Measurements from ENCODE around the gene SORBS1. TPM values are rescaled to one million over a fixed set of nuclear protein-coding genes. Genes with fewer than 3 reads are reported as not detected.

Gene SORBS1
- total RNA-seq, 4 donors from 2014 or later: 120 to 1,051 (median 449) TPM

DNA sequence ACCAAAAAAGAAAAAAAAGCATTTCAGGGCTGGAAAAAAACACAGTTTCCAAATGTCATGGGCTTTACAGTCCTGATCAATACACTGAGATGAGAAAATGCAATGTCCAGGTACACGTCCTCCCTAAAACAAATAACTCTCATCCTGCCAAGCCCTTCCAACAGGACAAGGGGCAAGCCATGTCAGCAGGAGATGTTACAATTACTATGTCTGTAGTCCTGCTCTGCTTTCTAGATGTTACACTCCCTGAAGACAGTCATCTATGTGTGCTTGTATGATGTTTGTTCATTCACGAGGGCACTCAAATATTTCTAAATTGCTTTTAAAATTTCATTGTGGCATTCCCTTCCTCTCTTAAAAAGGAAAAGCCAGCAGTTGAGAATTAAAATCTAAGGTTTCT is 103.2 kb downstream of the SORBS1 start:
- DNase-seq (ENCODE audit: low spot score): no peak
- TF ChIP-seq, protein P1, sequence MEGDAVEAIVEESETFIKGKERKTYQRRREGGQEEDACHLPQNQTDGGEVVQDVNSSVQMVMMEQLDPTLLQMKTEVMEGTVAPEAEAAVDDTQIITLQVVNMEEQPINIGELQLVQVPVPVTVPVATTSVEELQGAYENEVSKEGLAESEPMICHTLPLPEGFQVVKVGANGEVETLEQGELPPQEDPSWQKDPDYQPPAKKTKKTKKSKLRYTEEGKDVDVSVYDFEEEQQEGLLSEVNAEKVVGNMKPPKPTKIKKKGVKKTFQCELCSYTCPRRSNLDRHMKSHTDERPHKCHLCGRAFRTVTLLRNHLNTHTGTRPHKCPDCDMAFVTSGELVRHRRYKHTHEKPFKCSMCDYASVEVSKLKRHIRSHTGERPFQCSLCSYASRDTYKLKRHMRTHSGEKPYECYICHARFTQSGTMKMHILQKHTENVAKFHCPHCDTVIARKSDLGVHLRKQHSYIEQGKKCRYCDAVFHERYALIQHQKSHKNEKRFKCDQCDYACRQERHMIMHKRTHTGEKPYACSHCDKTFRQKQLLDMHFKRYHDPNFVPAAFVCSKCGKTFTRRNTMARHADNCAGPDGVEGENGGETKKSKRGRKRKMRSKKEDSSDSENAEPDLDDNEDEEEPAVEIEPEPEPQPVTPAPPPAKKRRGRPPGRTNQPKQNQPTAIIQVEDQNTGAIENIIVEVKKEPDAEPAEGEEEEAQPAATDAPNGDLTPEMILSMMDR (IDR thresholded peaks at IDR 0.05): no peak
- ATAC-seq (ENCODE audit: low FRiP score): no peak

DNA sequence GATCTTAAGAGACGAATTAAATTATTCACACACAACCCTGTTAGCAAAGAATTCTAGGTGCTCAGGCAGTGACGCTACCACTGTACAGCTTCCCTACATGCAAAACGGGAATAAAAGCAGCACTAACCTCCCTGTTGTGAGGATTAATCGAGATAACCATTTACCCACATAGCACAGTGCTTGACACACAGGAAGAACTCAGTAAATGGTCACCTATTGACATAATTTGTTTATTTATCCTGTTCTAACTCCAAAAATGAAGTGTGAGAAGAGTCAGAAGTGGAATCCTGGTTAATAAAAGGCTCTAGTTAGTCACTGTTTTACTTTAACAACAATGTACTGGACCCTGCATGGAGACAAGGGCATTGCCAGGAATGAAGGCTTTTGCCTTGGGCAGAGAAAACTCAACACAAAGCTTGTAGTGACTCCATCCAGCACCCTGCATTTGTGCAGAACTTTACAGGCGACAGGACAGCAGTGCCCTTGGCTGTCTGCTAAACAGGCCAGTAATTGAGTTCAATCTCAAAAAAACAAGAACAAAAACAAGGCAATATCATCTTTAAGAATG is 103.8 kb downstream of the SORBS1 start:
- ATAC-seq (ENCODE audit: low FRiP score) (no peak), DNase-seq (ENCODE audit: low spot score) (no peak)
- TF ChIP-seq, protein P1 (IDR thresholded peaks at IDR 0.05): no peak

DNA sequence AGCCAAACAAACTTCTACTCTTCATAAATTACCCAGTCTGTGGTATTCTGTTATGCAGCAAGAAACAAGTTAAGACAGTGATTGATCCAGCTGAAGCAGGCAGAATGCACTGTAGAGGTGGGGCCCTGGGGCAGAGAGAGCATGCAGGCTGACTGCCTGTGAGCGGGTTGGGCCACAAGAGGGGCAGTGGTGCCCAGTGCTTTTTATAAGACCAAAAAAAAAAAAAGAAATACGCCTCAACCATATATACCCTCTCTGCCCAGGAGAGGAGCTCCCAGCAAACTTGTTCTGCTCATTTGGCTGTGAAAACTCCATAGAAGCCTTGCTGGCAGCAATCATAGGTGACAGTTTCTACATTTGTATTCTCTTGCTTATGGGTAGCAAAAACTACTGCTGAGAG is 104.7 kb downstream of the SORBS1 start:
- ATAC-seq (ENCODE audit: low FRiP score): no peak
- no peak for DNase-seq (ENCODE audit: low spot score)
- TF ChIP-seq, protein P1 (IDR thresholded peaks at IDR 0.05): no peak

DNA sequence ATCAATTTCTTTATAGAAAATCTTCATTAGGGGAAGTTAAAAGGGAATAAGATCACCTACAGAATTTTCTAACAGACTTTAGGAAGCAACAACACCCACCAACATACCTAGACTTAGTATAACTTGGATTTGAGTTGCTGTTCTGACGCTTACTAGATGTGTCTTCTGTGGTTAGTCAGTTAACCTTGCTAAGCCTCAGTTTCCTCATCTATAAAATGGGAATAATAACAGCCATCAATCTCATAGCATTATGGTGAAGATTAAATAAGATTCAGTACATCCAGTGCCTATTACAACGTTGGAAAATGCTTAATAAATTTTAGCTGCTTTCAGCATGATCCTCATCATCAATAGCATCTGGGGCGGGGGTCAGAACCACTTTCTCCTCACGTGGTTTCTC is 106.2 kb downstream of the SORBS1 start:
- DNase-seq (ENCODE audit: low spot score) (no peak), ATAC-seq (ENCODE audit: low FRiP score) (no peak)
- TF ChIP-seq, protein P1 (IDR thresholded peaks at IDR 0.05): no peak

DNA sequence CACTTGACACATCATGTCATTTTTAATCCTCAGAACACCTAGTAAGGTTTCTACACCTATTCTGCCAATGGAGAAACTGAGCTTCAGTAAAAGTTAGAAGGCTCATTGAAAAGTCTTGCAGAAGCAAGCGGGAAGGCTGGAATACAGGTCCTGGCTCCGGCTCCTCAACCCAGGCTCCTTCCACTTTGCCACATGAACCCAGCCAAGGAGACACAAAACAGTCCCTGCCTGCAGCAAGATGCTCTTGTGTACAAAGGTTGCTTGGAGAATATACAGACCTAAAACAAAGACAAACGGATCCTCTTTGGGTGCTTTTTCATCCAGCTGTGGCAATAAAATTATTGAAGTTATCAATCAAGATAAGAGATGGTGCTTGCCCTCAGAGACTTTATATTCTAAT is 106.8 kb downstream of the SORBS1 start:
- no peak for DNase-seq (ENCODE audit: low spot score)
- TF ChIP-seq, protein P1 (IDR thresholded peaks at IDR 0.05): no peak
- no peak for ATAC-seq (ENCODE audit: low FRiP score)

DNA sequence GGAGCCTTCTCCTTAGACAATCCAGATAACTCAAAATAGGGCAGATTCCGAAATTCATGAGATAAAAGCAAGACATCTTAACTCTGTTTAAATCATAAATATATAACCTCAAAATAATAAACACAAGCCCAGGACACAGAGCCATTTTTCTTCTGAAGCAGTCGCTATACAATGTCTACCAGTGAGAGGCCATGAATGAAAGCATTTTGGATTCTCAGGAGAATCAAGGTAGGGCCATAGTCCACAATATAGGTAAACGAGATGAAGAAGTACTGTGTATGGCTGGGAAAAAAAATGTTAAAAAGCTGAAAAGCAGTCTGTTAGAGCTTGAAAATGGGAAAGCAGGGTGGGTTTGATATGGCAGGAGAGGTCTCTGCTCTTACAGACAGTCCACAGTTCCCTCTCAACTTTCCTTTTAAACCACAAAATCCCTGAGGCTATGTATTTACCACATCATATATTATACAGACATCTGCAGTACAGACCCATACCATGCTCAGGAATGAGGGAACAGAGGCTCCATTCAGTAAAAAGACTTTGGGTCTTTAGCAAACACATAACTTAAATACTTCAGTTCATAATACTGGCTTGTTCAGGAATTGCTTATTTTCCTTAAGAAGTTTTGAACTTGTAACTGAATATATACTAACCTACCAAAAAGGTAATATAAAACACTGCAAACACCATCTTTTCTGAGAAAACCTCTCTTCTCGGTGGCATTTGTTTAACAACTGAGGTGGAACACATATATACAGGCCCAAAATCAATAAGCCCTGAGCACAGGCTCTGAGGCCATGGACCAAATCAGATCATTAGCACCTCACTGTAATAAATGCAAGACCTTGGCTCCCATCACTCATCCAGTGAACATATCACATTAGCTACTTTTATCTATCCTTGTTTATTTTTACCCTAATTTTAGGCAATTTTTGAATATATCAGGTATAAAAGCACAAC is 109.3 kb downstream of the SORBS1 start:
- TF ChIP-seq, protein P1 (IDR thresholded peaks at IDR 0.05): no peak
- ATAC-seq (ENCODE audit: low FRiP score) (no peak), DNase-seq (ENCODE audit: low spot score) (no peak)

Data from omental fat pad (tissue), 4 donors.